ENCODE data around the gene TMEM185B. TPM values are rescaled to one million over a fixed set of nuclear protein-coding genes. Genes with fewer than 3 reads are reported as not detected.

TMEM185B gene
- total RNA-seq, 1 donor from 2014 or later, result 20.8 TPM

GRCh38 chr2:120227111-120227991, 4.2 kb upstream of the TMEM185B start:
- H3K27me3 ChIP-seq (ENCODE audit: control insufficient read depth, insufficient read depth, low read length), result no peaks in the 10 kb centered on the region
- FAIRE-seq (no peak), DNase-seq (ENCODE audit: low read depth) (peak; percentile 63)
- H3K36me3 ChIP-seq (ENCODE audit: control insufficient read depth, insufficient read depth, low read length), result peaks cover 2% of the 10 kb centered on the region
- H3K4me3 ChIP-seq (ENCODE audit: low read depth, low read length), result no peak overlapping the region
- no peak for TF ChIP-seq CTCF (IDR thresholded peaks at IDR 0.05; ENCODE audit: insufficient read depth, low read length, severe bottlenecking)

GRCh38 chr2:120226316-120226715, 3.1 kb upstream of the TMEM185B start:
- DNase-seq (ENCODE audit: low read depth), result no peak
- no peak overlapping the region for H3K4me3 ChIP-seq (ENCODE audit: low read depth, low read length)
- FAIRE-seq, result no peak

GRCh38 chr2:120225549-120226065, 2.4 kb upstream of the TMEM185B start:
- DNase-seq (ENCODE audit: low read depth), result no peak
- no peak for FAIRE-seq
- Histone ChIP-seq H3K4me3 (ENCODE audit: low read depth, low read length) (no peak overlapping the region), H3K27me3 (ENCODE audit: control insufficient read depth, insufficient read depth, low read length) (no peaks in the 10 kb centered on the region), H3K36me3 (ENCODE audit: control insufficient read depth, insufficient read depth, low read length) (peaks cover 5% of the 10 kb centered on the region)
- no peak for TF ChIP-seq CTCF (IDR thresholded peaks at IDR 0.05; ENCODE audit: insufficient read depth, low read length, severe bottlenecking)

More at GRCh38 chr2:120226316-120226715, 3.1 kb upstream of the TMEM185B start:
- peaks cover 5% of the 10 kb centered on the region for H3K36me3 ChIP-seq (ENCODE audit: control insufficient read depth, insufficient read depth, low read length)
- TF ChIP-seq CTCF (IDR thresholded peaks at IDR 0.05; ENCODE audit: insufficient read depth, low read length, severe bottlenecking), result no peak
- no peaks in the 10 kb centered on the region for H3K27me3 ChIP-seq (ENCODE audit: control insufficient read depth, insufficient read depth, low read length)

GRCh38 chr2:120224735-120225548, 1.7 kb upstream of the TMEM185B start:
- DNase-seq (ENCODE audit: low read depth), result no peak
- no peak for TF ChIP-seq CTCF (IDR thresholded peaks at IDR 0.05; ENCODE audit: insufficient read depth, low read length, severe bottlenecking)
- FAIRE-seq, result no peak

GRCh38 chr2:120224256-120224655, 1.1 kb upstream of the TMEM185B start:
- Histone ChIP-seq H3K27me3 (ENCODE audit: control insufficient read depth, insufficient read depth, low read length) (no peaks in the 10 kb centered on the region), H3K36me3 (ENCODE audit: control insufficient read depth, insufficient read depth, low read length) (peaks cover 5% of the 10 kb centered on the region), H3K4me3 (ENCODE audit: low read depth, low read length) (no peak overlapping the region)
- no peak for FAIRE-seq
- no peak for TF ChIP-seq CTCF (IDR thresholded peaks at IDR 0.05; ENCODE audit: insufficient read depth, low read length, severe bottlenecking)
- DNase-seq (ENCODE audit: low read depth), result no peak

More at GRCh38 chr2:120224735-120225548, 1.7 kb upstream of the TMEM185B start:
- no peak overlapping the region for H3K4me3 ChIP-seq (ENCODE audit: low read depth, low read length)
- H3K36me3 ChIP-seq (ENCODE audit: control insufficient read depth, insufficient read depth, low read length), result peaks cover 5% of the 10 kb centered on the region
- no peaks in the 10 kb centered on the region for H3K27me3 ChIP-seq (ENCODE audit: control insufficient read depth, insufficient read depth, low read length)
